H1 (cell line): ENCODE data around the gene FREM2. TPM values are rescaled to one million over a fixed set of nuclear protein-coding genes. Genes with fewer than 3 reads are reported as not detected.

Experiments
- CTCF ChIA-PET: fragments of 300-600 bp; sonication (Branson Sonifier 250); formaldehyde crosslinking; loops from one replicate; lab custom pipeline; 2021; ENCODE audit not compliant: partially characterized antibody; lab: Charles Lee
- POLR2A ChIA-PET: fragments of 300-600 bp; sonication (Branson Sonifier 250); formaldehyde crosslinking; loops from one replicate; lab custom pipeline; 2021; ENCODE audit warnings: inconsistent platforms; ENCODE audit not compliant: partially characterized antibody; lab: Charles Lee
- DNase-seq, 2 experiments: peaks; one replicate each; pipeline versions ENCODE4 v3.0.0 to v3.0.0-alpha.2; 2010 to 2022; ENCODE audit warnings: low spot score in 2 of 2, low read depth in 1 of 2, mixed read lengths in 1 of 2
- FAIRE-seq: peaks from 2 replicates; lab custom pipeline; 2011; peaks lifted over from hg19 to GRCh38; lab: Jason Lieb, UNC
- H2AFZ ChIP-seq: 2 replicates; pipeline ENCODE4 v1.8.1; 2012; ENCODE audit warnings: low read length, inconsistent platforms
- H2AK5ac ChIP-seq: 2 replicates; pipeline ENCODE4 v1.6.1; 2013; ENCODE audit warnings: low read depth, low read length
- H2BK120ac ChIP-seq: replicated peaks from 2 replicates; pipeline ENCODE3; 2013; ENCODE audit warnings: low read depth, low read length, inconsistent platforms
- H2BK12ac ChIP-seq: 2 replicates; pipeline ENCODE4 v1.6.1; 2013; ENCODE audit warnings: low read depth, low read length
- H2BK15ac ChIP-seq: 2 replicates; pipeline ENCODE4 v1.6.1; 2013; ENCODE audit warnings: low read length
- H2BK20ac ChIP-seq: 2 replicates; pipeline ENCODE4 v1.6.1; 2013; ENCODE audit warnings: low read length
- H2BK5ac ChIP-seq: 2 replicates; pipeline ENCODE4 v1.6.1; 2013; ENCODE audit warnings: low read depth, low read length
- H3K14ac ChIP-seq: 2 replicates; pipeline ENCODE4 v1.6.1; 2013; ENCODE audit warnings: inconsistent platforms; ENCODE audit not compliant: insufficient read length
- H3K18ac ChIP-seq: 2 replicates; pipeline ENCODE4 v1.6.1; 2013; ENCODE audit warnings: low read length; ENCODE audit errors: extremely low read depth
- H3K23ac ChIP-seq: 2 replicates; pipeline ENCODE4 v1.6.1; 2013; ENCODE audit warnings: inconsistent platforms; ENCODE audit not compliant: insufficient read length
- H3K23me2 ChIP-seq: 2 replicates; pipeline ENCODE4 v1.6.1; 2013; ENCODE audit warnings: low read depth, low read length
- H3K27ac ChIP-seq: 2 replicates; pipeline ENCODE4 v1.6.1; 2011; ENCODE audit warnings: low read depth, low read length, inconsistent platforms
- H3K27me3 ChIP-seq, 4 experiments: replicated peaks in 1 of 4; 1 replicate in 1 of 4; 2 replicates in 3 of 4; pipeline versions ENCODE4 v1.6.1 to v1.8.1; 2011 to 2013; ENCODE audit warnings: low read length in 3 of 4, mild to moderate bottlenecking in 3 of 4, inconsistent platforms in 2 of 4, mixed read lengths in 2 of 4, moderate library complexity in 1 of 4; ENCODE audit not compliant: control insufficient read depth in 3 of 4, insufficient read depth in 3 of 4; ENCODE audit errors: extremely low read depth in 1 of 4
- H3K36me3 ChIP-seq, 4 experiments: 2 replicates each; pipeline versions ENCODE4 v1.6.1 to v1.8.1; 2011 to 2013; ENCODE audit warnings: mild to moderate bottlenecking in 4 of 4, low read length in 3 of 4, moderate library complexity in 2 of 4, control low read depth in 1 of 4, inconsistent platforms in 1 of 4; ENCODE audit not compliant: insufficient read depth in 4 of 4, control insufficient read depth in 2 of 4
- H3K4ac ChIP-seq: replicated peaks from 2 replicates; pipeline ENCODE3; 2013; ENCODE audit warnings: low read length, low read depth, mixed read lengths, inconsistent platforms; ENCODE audit not compliant: insufficient read length
- H3K4me1 ChIP-seq, 4 experiments: replicated peaks in 1 of 4; 1 replicate in 1 of 4; 2 replicates in 3 of 4; pipeline versions ENCODE4 v1.6.1 to v1.8.1; 2011 to 2013; ENCODE audit warnings: low read length in 3 of 4, inconsistent platforms in 2 of 4, mixed read lengths in 1 of 4; ENCODE audit not compliant: insufficient read depth in 4 of 4, control insufficient read depth in 3 of 4
- H3K4me2 ChIP-seq, 2 experiments: 2 replicates each; pipeline versions ENCODE4 v1.6.1 to v1.8.1; 2011 to 2013; ENCODE audit warnings: low read depth in 2 of 2, low read length in 2 of 2, control low read depth in 1 of 2, inconsistent platforms in 1 of 2, mild to moderate bottlenecking in 1 of 2; ENCODE audit not compliant: insufficient read depth in 1 of 2
- H3K4me3 ChIP-seq, 4 experiments: fragments of 200-600, 300-600 bp in 1 of 4; sonication (generic), shearing (Covaris generic), sonication (Bioruptor Twin) in 1 of 4; 2 replicates each; pipeline versions ENCODE4 v1.5.1 to v1.8.1; 2011 to 2016; ENCODE audit warnings: low read length in 4 of 4, low read depth in 3 of 4, control low read depth in 2 of 4, inconsistent platforms in 2 of 4, mild to moderate bottlenecking in 2 of 4, mixed read lengths in 1 of 4, moderate library complexity in 1 of 4; ENCODE audit not compliant: insufficient read depth in 2 of 4; ENCODE audit errors: extremely low read depth in 1 of 4
- H3K56ac ChIP-seq: replicated peaks from 2 replicates; pipeline ENCODE3; 2013; ENCODE audit warnings: low read depth, mild to moderate bottlenecking, mixed read lengths, low read length, inconsistent platforms; ENCODE audit not compliant: insufficient read length
- H3K79me1 ChIP-seq: 2 replicates; pipeline ENCODE4 v1.6.1; 2013; ENCODE audit warnings: low read depth, low read length, control low read depth
- H3K79me2 ChIP-seq, 2 experiments: 2 replicates each; pipeline versions ENCODE4 v1.6.1 to v1.8.1; 2012 to 2013; ENCODE audit warnings: low read length in 2 of 2, mild to moderate bottlenecking in 2 of 2, inconsistent platforms in 1 of 2; ENCODE audit not compliant: insufficient read depth in 2 of 2, control insufficient read depth in 1 of 2
- H3K9ac ChIP-seq, 4 experiments: replicated peaks in 1 of 4; 1 replicate in 1 of 4; 2 replicates in 3 of 4; pipeline versions ENCODE4 v1.6.1 to v1.8.1; 2011 to 2013; ENCODE audit warnings: low read depth in 3 of 4, low read length in 3 of 4, control low read depth in 2 of 4, mild to moderate bottlenecking in 2 of 4, moderate library complexity in 2 of 4, inconsistent platforms in 1 of 4; ENCODE audit errors: extremely low read depth in 1 of 4
- H3K9me3 ChIP-seq, 2 experiments: 2 replicates each; pipeline versions ENCODE4 v1.6.1 to v1.8.1; 2012 to 2013; ENCODE audit warnings: mild to moderate bottlenecking in 2 of 2, moderate library complexity in 2 of 2, control low read depth in 1 of 2, inconsistent platforms in 1 of 2, low read depth in 1 of 2, low read length in 1 of 2, mixed read lengths in 1 of 2; ENCODE audit not compliant: insufficient read depth in 2 of 2
- H4K20me1 ChIP-seq, 2 experiments: replicated peaks in 1 of 2; 2 replicates each; pipeline versions ENCODE3 to v1.8.1; 2011 to 2013; ENCODE audit warnings: inconsistent platforms in 2 of 2, low read length in 2 of 2, mild to moderate bottlenecking in 1 of 2; ENCODE audit not compliant: insufficient read depth in 2 of 2, control insufficient read depth in 1 of 2
- H4K5ac ChIP-seq: 2 replicates; pipeline ENCODE4 v1.6.1; 2013; ENCODE audit warnings: low read length, low read depth, mixed read lengths, inconsistent platforms; ENCODE audit not compliant: insufficient read length
- H4K8ac ChIP-seq: 2 replicates; pipeline ENCODE4 v1.8.0; 2013; ENCODE audit warnings: mild to moderate bottlenecking, moderate library complexity, low read length, inconsistent platforms; ENCODE audit not compliant: insufficient read depth; ENCODE audit errors: extremely low read depth
- H4K91ac ChIP-seq: replicated peaks from 2 replicates; pipeline ENCODE3; 2013; ENCODE audit warnings: low read length, mixed read lengths, inconsistent platforms; ENCODE audit not compliant: insufficient read length
- ASH2L ChIP-seq: fragments of 200-600, 300-600 bp; sonication (generic); IDR thresholded peaks from one replicate; pipeline ENCODE4 v1.7.1; 2017; ENCODE audit warnings: low read length
- CTCF ChIP-seq, 3 experiments: IDR thresholded peaks; 1 replicate in 2 of 3; 2 replicates in 1 of 3; pipeline versions ENCODE4 v1.5.1 to v1.6.1; 2011; ENCODE audit warnings: low read length in 3 of 3, mild to moderate bottlenecking in 3 of 3, inconsistent platforms in 2 of 3, low read depth in 1 of 3, moderate library complexity in 1 of 3; ENCODE audit not compliant: insufficient read depth in 1 of 3; ENCODE audit errors: control extremely low read depth in 1 of 3
- EP300 ChIP-seq, 2 experiments: IDR thresholded peaks; 1 replicate in 1 of 2; 2 replicates in 1 of 2; pipeline ENCODE4 v1.6.1; 2011 to 2012; ENCODE audit warnings: low read depth in 2 of 2, low read length in 2 of 2, mild to moderate bottlenecking in 2 of 2, borderline replicate concordance in 1 of 2, inconsistent platforms in 1 of 2, moderate library complexity in 1 of 2
- GTF2F1 ChIP-seq: IDR thresholded peaks from 2 replicates; pipeline ENCODE4 v1.6.1; 2012; ENCODE audit warnings: low read depth, low read length, improper control_type of control experiment, borderline replicate concordance
- HDAC6 ChIP-seq: IDR thresholded peaks from one replicate; pipeline ENCODE4 v1.7.1; 2012; ENCODE audit warnings: low read depth, mild to moderate bottlenecking, inconsistent platforms, low read length, moderate library complexity
- KDM1A ChIP-seq: fragments of 200-600, 300-600 bp; sonication (generic); IDR thresholded peaks from 2 replicates; pipeline ENCODE4 v1.7.1; 2016; ENCODE audit warnings: mild to moderate bottlenecking, low read length, borderline replicate concordance
- POLR2AphosphoS5 ChIP-seq: IDR thresholded peaks from 2 replicates; pipeline ENCODE4 v1.6.1; 2011; ENCODE audit warnings: low read depth, low read length
- POU5F1 ChIP-seq: IDR thresholded peaks from 2 replicates; pipeline ENCODE4 v1.6.1; 2011; ENCODE audit warnings: low read depth, mild to moderate bottlenecking, low read length, moderate library complexity
- RBBP5 ChIP-seq: IDR thresholded peaks from 2 replicates; pipeline ENCODE4 v1.7.1; 2012; ENCODE audit warnings: low read depth, mild to moderate bottlenecking, inconsistent platforms, low read length, moderate library complexity, borderline replicate concordance
- SIN3A ChIP-seq, 2 experiments: IDR thresholded peaks in 1 of 2; conservative IDR thresholded peaks in 1 of 2; 2 replicates each; pipeline ENCODE4 v1.6.1; 2011 to 2012; ENCODE audit warnings: low read length in 2 of 2, improper control_type of control experiment in 1 of 2, low read depth in 1 of 2, mild to moderate bottlenecking in 1 of 2
- SIRT6 ChIP-seq: IDR thresholded peaks from one replicate; pipeline ENCODE4 v1.7.1; 2012; ENCODE audit warnings: low read length, inconsistent platforms
- TCF12 ChIP-seq: IDR thresholded peaks from 2 replicates; pipeline ENCODE4 v1.6.1; 2011; ENCODE audit warnings: low read depth, mild to moderate bottlenecking, low read length
- WGBS, 2 experiments: shearing (Covaris generic) in 1 of 2; methylation state at CpG; one replicate each; pipeline versions ENCODE4 v1.1.6 to v1.1.7; 2013 to 2015; ENCODE audit warnings: low lambda C conversion rate in 2 of 2, mixed read lengths in 2 of 2, inconsistent platforms in 1 of 2, low coverage in 1 of 2, missing lambda C conversion rate in 1 of 2; ENCODE audit not compliant: insufficient replicate concordance in 2 of 2, insufficient coverage in 1 of 2, insufficient read length in 1 of 2; ENCODE audit errors: extremely low coverage in 1 of 2, missing lambda C conversion rate in 1 of 2; 5-methylcytosine and 5-hydroxymethylcytosine counted together
- polyA plus RNA-seq, 7 experiments: library from polyadenylated mRNA; depleted of rRNA in 3 of 7; stranded (reverse) in 5 of 7; unstranded in 2 of 7; fragments of >200 nt in 5 of 7; fragments of 200-250 nt in 2 of 7; gene quantifications; 1 replicate in 5 of 7; 2 replicates in 1 of 7; 4 replicates in 1 of 7; pipeline versions ENCODE4 v1.2.1 to v1.2.3, GENCODE V29; 2011 to 2013; ENCODE audit warnings: missing spikeins in 2 of 7, mixed read lengths in 2 of 7
- total RNA-seq: library from RNA; stranded (reverse); fragmentation: NEBNext Ultra II Directional; extraction: Animal tissue kit (Norgen Biotek cat#: 25700); gene quantifications from 2 replicates; pipeline ENCODE4 v1.2.1, GENCODE V29; 2021

FREM2 gene
- total and polyA plus RNA-seq, 2 of the 8 experiments (the other 6 are each of a cell fraction or from before 2014, with no cell fraction given): 11.6 to 22.8 TPM

DNA sequence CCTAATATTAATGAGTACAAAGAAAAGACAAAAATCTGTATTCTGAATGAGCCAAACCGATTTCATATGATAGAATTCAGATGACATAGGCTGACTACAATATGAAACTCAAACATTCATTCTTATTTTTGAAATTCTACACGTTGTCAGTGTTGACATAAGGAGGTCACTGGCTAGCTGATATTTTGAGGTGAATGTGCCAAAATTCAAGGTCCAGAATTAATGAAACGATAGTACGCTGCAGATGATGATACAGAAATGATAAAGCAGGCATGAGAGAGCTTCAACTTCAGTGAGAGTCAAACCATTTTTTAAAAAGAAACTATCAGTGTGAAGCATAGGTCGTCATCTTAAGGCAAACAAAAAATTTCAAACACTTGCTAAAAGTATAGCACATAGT lies 88.2 kb downstream of the FREM2 start:
- Histone ChIP-seq H3K79me1 (no peaks in the 10 kb centered on the region), H3K36me3 (no peaks in the 10 kb centered on the region), H3K9ac (no peak overlapping the region), H2BK120ac (no peak overlapping the region), H4K91ac (no peak overlapping the region), H3K23me2 (no peaks in the 10 kb centered on the region), H3K27ac (no peak overlapping the region), H3K4ac (no peak overlapping the region), H3K4me1 (peaks cover 0 to 5% (median 0%) of the 10 kb centered on the region in 4 experiments; a peak in 2 of 7 replicates), H2BK20ac (no peak overlapping the region), H4K8ac (no peak overlapping the region), H3K27me3 (no peaks in the 10 kb centered on the region), H2AFZ (no peak overlapping the region), H3K79me2 (no peaks in the 10 kb centered on the region), H2AK5ac (no peak overlapping the region), H3K4me3 (no peak overlapping the region), H2BK12ac (no peak overlapping the region), H3K4me2 (no peak overlapping the region), H3K56ac (no peak overlapping the region), H3K18ac (no peak overlapping the region), H3K23ac (no peak overlapping the region), H2BK15ac (no peak overlapping the region), H3K14ac (no peak overlapping the region), H4K5ac (no peak overlapping the region), H2BK5ac (no peak overlapping the region), H4K20me1 (no peaks in the 10 kb centered on the region), H3K9me3 (no peaks in the 10 kb centered on the region)
- ChIA-PET CTCF (interaction anchor here (1.2 kb wide), 1 partner anchor 125 kb away, joined by 3 read pairs; no protein-coding TSS in a partner anchor), POLR2A (no interaction called here)
- FAIRE-seq: no peak
- WGBS, 2 experiments: 73% methylated on average over 5 of the region's 5 CpGs; no CpG with 5 or more reads in 1 of the 2 experiments
- no peak for DNase-seq
- TF ChIP-seq SIRT6 (no peak), HDAC6 (no peak), SIN3A (conservative IDR thresholded peaks at IDR 0.05 in 1 of 2, IDR thresholded peaks at IDR 0.05 in 1 of 2; ENCODE audit: low read depth in 1 of 2, low read length in 2 of 2) (no peak), EP300 (IDR thresholded peaks at IDR 0.05; ENCODE audit: borderline replicate concordance in 1 of 2, low read depth in 2 of 2, low read length in 2 of 2) (no peak), KDM1A (no peak), POU5F1 (no peak), GTF2F1 (no peak), POLR2AphosphoS5 (no peak), TCF12 (no peak), RBBP5 (no peak), CTCF (IDR thresholded peaks at IDR 0.05; ENCODE audit: control extremely low read depth in 1 of 3, insufficient read depth in 1 of 3, low read depth in 1 of 3, low read length in 3 of 3) (no peak), ASH2L (no peak)
